ENCODE results near the gene PPA2.
"Not testable (repeated sequence)": the region's sequence is repeated elsewhere in the genome, so short reads cannot be mapped to it uniquely, and the experiment has no call there.

Gene PPA2

GRCh38 chr4:105458541-105458940 lies 15.3 kb downstream of the PPA2 start:
- not testable (repeated sequence) for DNase-seq

GRCh38 chr4:105458001-105458400 lies 15.9 kb downstream of the PPA2 start:
- DNase-seq = no peak

GRCh38 chr4:105455998-105456397 lies 17.9 kb downstream of the PPA2 start:
- no peak for DNase-seq

- no peak for DNase-seq
These were observed 18.7 kb downstream of the PPA2 start for GRCh38 chr4:105455182-105455581.

GRCh38 chr4:105453550-105454205 lies 20.2 kb downstream of the PPA2 start:
- DNase-seq = no peak

- DNase-seq = peak; percentile 1
These were observed 22.5 kb downstream of the PPA2 start for GRCh38 chr4:105451346-105451745.

- no peak for DNase-seq
These were observed 33.0 kb downstream of the PPA2 start for GRCh38 chr4:105440890-105441289.

- no peak for DNase-seq
These were observed 36.2 kb downstream of the PPA2 start for GRCh38 chr4:105437637-105438036.

GRCh38 chr4:105436414-105436813 lies 37.4 kb downstream of the PPA2 start:
- no peak for DNase-seq

- no peak for DNase-seq
These were observed 38.9 kb downstream of the PPA2 start for GRCh38 chr4:105434940-105435339.

GRCh38 chr4:105433421-105433820 lies 40.4 kb downstream of the PPA2 start:
- DNase-seq = no peak

GRCh38 chr4:105432438-105432837 lies 41.4 kb downstream of the PPA2 start:
- DNase-seq = no peak

- DNase-seq = no peak
These were observed 43.1 kb downstream of the PPA2 start for GRCh38 chr4:105430811-105431210.

GRCh38 chr4:105426187-105426897 lies 47.5 kb downstream of the PPA2 start:
- no peak for DNase-seq

- no peak for DNase-seq
These were observed 51.5 kb downstream of the PPA2 start for GRCh38 chr4:105422207-105422920.

GRCh38 chr4:105417624-105418023 lies 56.2 kb downstream of the PPA2 start:
- no peak for DNase-seq

- no peak for DNase-seq
These were observed 58.5 kb downstream of the PPA2 start for GRCh38 chr4:105415281-105415744.

- DNase-seq = no peak
These were observed 59.5 kb downstream of the PPA2 start for GRCh38 chr4:105414316-105414715.

- DNase-seq = not testable (repeated sequence)
These were observed 64.7 kb downstream of the PPA2 start for GRCh38 chr4:105409135-105409534.

GRCh38 chr4:105400901-105401677 lies 72.8 kb downstream of the PPA2 start:
- no peak for DNase-seq

- DNase-seq = no peak
These were observed 74.2 kb downstream of the PPA2 start for GRCh38 chr4:105399532-105400161.

- no peak for DNase-seq
These were observed 81.0 kb downstream of the PPA2 start for GRCh38 chr4:105392858-105393257.

GRCh38 chr4:105389167-105389566 lies 84.7 kb downstream of the PPA2 start:
- DNase-seq = no peak

Measured in DMS79 (cell line).